Gastroesophageal sphincter (tissue), 4 donors: ENCODE data around the gene ERBB2. TPM values are rescaled to one million over a fixed set of nuclear protein-coding genes. Genes with fewer than 3 reads are reported as not detected.
"Not testable (repeated sequence)": the region's sequence is repeated elsewhere in the genome, so short reads cannot be mapped to it uniquely, and the experiment has no call there.

ENCODE experiments used
- ATAC-seq: fragments of 150-250 bp; one replicate; pipeline ENCODE4 v1.9.1; 2016; ENCODE audit warnings: mild to moderate bottlenecking, moderate library complexity
- H3K27ac ChIP-seq, 4 donors: fragments of 200-600 bp; sonication (generic) in 3 of 4; 1 replicate in 3 of 4; 2 replicates in 1 of 4; pipeline ENCODE4 v1.5.1; 2016 to 2019
- H3K27me3 ChIP-seq: fragments of 200-600 bp; sonication (generic); one replicate; pipeline ENCODE4 v1.5.1; 2019
- H3K36me3 ChIP-seq, 2 donors: fragments of 200-600 bp; sonication (generic); one replicate each; pipeline ENCODE4 v1.5.1; 2019; ENCODE audit warnings: control low read depth in 1 of 2
- H3K4me1 ChIP-seq, 3 donors: fragments of 200-600 bp; sonication (generic); 1 replicate in 2 of 3; 2 replicates in 1 of 3; pipeline ENCODE4 v1.5.1; 2016 to 2019; ENCODE audit warnings: control low read depth in 2 of 3
- H3K4me3 ChIP-seq, 2 donors: fragments of 200-600 bp; sonication (generic); one replicate each; pipeline ENCODE4 v1.5.1; 2019; ENCODE audit warnings: mild to moderate bottlenecking in 1 of 2, moderate library complexity in 1 of 2
- H3K9me3 ChIP-seq, 3 donors: fragments of 200-600 bp; sonication (generic); one replicate each; pipeline ENCODE4 v1.5.1; 2017 to 2019; ENCODE audit warnings: control low read depth in 2 of 3
- CTCF ChIP-seq, 4 experiments: fragments of 200-600 bp in 2 of 4; fragments of 450-650 bp in 2 of 4; sonication (generic) in 1 of 4; IDR thresholded peaks; one replicate each; pipeline ENCODE4 v1.5.1; 2017 to 2019; ENCODE audit warnings: antibody characterized with exemption in 4 of 4, mild to moderate bottlenecking in 2 of 4, moderate library complexity in 2 of 4
- EP300 ChIP-seq: sonication (generic); formaldehyde crosslinking; IDR thresholded peaks from one replicate; pipeline ENCODE4 v1.6.1; 2017; ENCODE audit warnings: antibody characterized with exemption, mild to moderate bottlenecking
- POLR2A ChIP-seq, 2 donors: fragments of 450-650 bp; IDR thresholded peaks; one replicate each; pipeline ENCODE4 v1.6.1; 2017; ENCODE audit warnings: antibody characterized with exemption in 2 of 2, mild to moderate bottlenecking in 2 of 2, moderate library complexity in 1 of 2
- POLR2AphosphoS5 ChIP-seq: sonication (generic); formaldehyde crosslinking; IDR thresholded peaks from one replicate; pipeline ENCODE4 v1.6.1; 2017; ENCODE audit warnings: antibody characterized with exemption
- WGBS, 2 donors: methylation state at CpG; one replicate each; pipeline ENCODE4 v1.1.5; 2018; ENCODE audit warnings: low coverage in 1 of 2; 5-methylcytosine and 5-hydroxymethylcytosine counted together
- total RNA-seq, 4 donors: library from RNA; depleted of rRNA; stranded (reverse); fragments of >200 nt; gene quantifications; one replicate each; pipeline ENCODE4 v1.1.0, GENCODE V29; 2016

The ERBB2 gene
- total RNA-seq, 4 donors from 2014 or later: 43.3 to 60.8 (median 48.2) TPM

GRCh38 chr17:39709998-39710964 lies 10.4 kb downstream of the ERBB2 start:
- H3K27me3 ChIP-seq: no peaks in the 10 kb centered on the region
- H3K9me3 ChIP-seq: no peaks in the 10 kb centered on the region
- H3K27ac ChIP-seq: no peak overlapping the region
- 88 to 91% methylated on average over 6 to 10 of the region's 20 CpGs for WGBS, 2 donors
- no peak for ATAC-seq
- peaks cover 0 to 86% of the 10 kb centered on the region in 2 donors for H3K36me3 ChIP-seq
- peaks cover 0 to 9% (median 1%) of the 10 kb centered on the region in 3 donors for H3K4me1 ChIP-seq
- H3K4me3 ChIP-seq: no peak overlapping the region
- no peak for TF ChIP-seq POLR2AphosphoS5
- no peak for TF ChIP-seq CTCF (IDR thresholded peaks at IDR 0.05)
- TF ChIP-seq EP300: no peak
- no peak for TF ChIP-seq POLR2A (IDR thresholded peaks at IDR 0.05)

- peaks cover 0 to 94% of the 10 kb centered on the region in 2 donors for H3K36me3 ChIP-seq
- ATAC-seq, H3K4me3 ChIP-seq, H3K9me3 ChIP-seq, H3K4me1 ChIP-seq, H3K27ac ChIP-seq, H3K27me3 ChIP-seq: not testable (repeated sequence)
- 78 to 100% methylated on average over 4 to 11 of the region's 11 CpGs for WGBS, 2 donors
Observed at GRCh38 chr17:39711071-39711470, 11.2 kb downstream of the ERBB2 start.

GRCh38 chr17:39711851-39712250 lies 12.0 kb downstream of the ERBB2 start:
- whole genome bisulfite sequencing, 2 donors: 89% methylated on average over 5 of the region's 10 CpGs; no CpG with 5 or more reads in 1 of the 2 donors
- ATAC-seq: no peak
- no peak overlapping the region for H3K4me3 ChIP-seq
- H3K4me1 ChIP-seq: no peaks in the 10 kb centered on the region
- no peaks in the 10 kb centered on the region for H3K27me3 ChIP-seq
- no peak for TF ChIP-seq POLR2AphosphoS5
- no peak for TF ChIP-seq POLR2A (IDR thresholded peaks at IDR 0.05)
- no peak for TF ChIP-seq EP300
- no peak for TF ChIP-seq CTCF (IDR thresholded peaks at IDR 0.05)
- peaks cover 0 to 100% of the 10 kb centered on the region in 2 donors for H3K36me3 ChIP-seq
- no peak overlapping the region for H3K27ac ChIP-seq
- no peaks in the 10 kb centered on the region for H3K9me3 ChIP-seq

GRCh38 chr17:39714234-39714633 lies 14.4 kb downstream of the ERBB2 start:
- Histone ChIP-seq H3K36me3 (peaks cover 0 to 100% of the 10 kb centered on the region in 2 donors), H3K27me3 (no peaks in the 10 kb centered on the region), H3K9me3 (no peaks in the 10 kb centered on the region), H3K4me1 (no peaks in the 10 kb centered on the region), H3K27ac (no peak overlapping the region), H3K4me3 (no peak overlapping the region)
- TF ChIP-seq EP300 (no peak), POLR2A (IDR thresholded peaks at IDR 0.05) (no peak), POLR2AphosphoS5 (no peak), CTCF (IDR thresholded peaks at IDR 0.05) (no peak)
- no peak for ATAC-seq
- WGBS, 2 donors: 75 to 77% methylated on average over 1 to 2 of the region's 4 CpGs

GRCh38 chr17:39715375-39716072 lies 15.7 kb downstream of the ERBB2 start:
- H3K27ac ChIP-seq: no peak overlapping the region
- no peak for TF ChIP-seq EP300
- TF ChIP-seq POLR2AphosphoS5: no peak
- no peak for TF ChIP-seq CTCF (IDR thresholded peaks at IDR 0.05)
- no peak for TF ChIP-seq POLR2A (IDR thresholded peaks at IDR 0.05)
- no peaks in the 10 kb centered on the region for H3K9me3 ChIP-seq
- no peak for ATAC-seq
- H3K27me3 ChIP-seq: no peaks in the 10 kb centered on the region
- WGBS, 2 donors: 80% methylated on average over 3 of the region's 18 CpGs; no CpG with 5 or more reads in 1 of the 2 donors
- H3K36me3 ChIP-seq: peaks cover 0 to 100% of the 10 kb centered on the region in 2 donors
- no peak overlapping the region for H3K4me3 ChIP-seq
- H3K4me1 ChIP-seq: no peaks in the 10 kb centered on the region
